Mesothelial cell of epicardium (in vitro differentiated cells): ENCODE data around the gene CMTM2. TPM values are rescaled to one million over a fixed set of nuclear protein-coding genes. Genes with fewer than 3 reads are reported as not detected.
"Not testable (repeated sequence)": the region's sequence is repeated elsewhere in the genome, so short reads cannot be mapped to it uniquely, and the experiment has no call there.

Experiments used
- DNase-seq, 2 experiments: peaks; one replicate each; pipeline ENCODE4 v3.0.0; 2021; ENCODE audit warnings: low spot score in 2 of 2; ENCODE audit not compliant: unreplicated experiment in 2 of 2
- H3K27ac Mint-ChIP-seq: 2 replicates; pipeline ENCODE4 v1.8.0; 2021; ENCODE audit warnings: mixed read lengths
- H3K27me3 Mint-ChIP-seq: 2 replicates; pipeline ENCODE4 v1.8.0; 2021; ENCODE audit warnings: low read depth, mixed read lengths
- H3K36me3 Mint-ChIP-seq: 2 replicates; pipeline ENCODE4 v1.8.0; 2021; ENCODE audit warnings: mixed read lengths
- H3K4me1 Mint-ChIP-seq: 2 replicates; pipeline ENCODE4 v1.8.0; 2021; ENCODE audit warnings: mixed read lengths
- H3K4me3 Mint-ChIP-seq: 2 replicates; pipeline ENCODE4 v1.8.0; 2021; ENCODE audit warnings: mild to moderate bottlenecking, moderate library complexity, mixed read lengths
- H3K9me3 Mint-ChIP-seq: 2 replicates; pipeline ENCODE4 v1.8.0; 2021; ENCODE audit warnings: mixed read lengths
- total RNA-seq: library from RNA; stranded (reverse); gene quantifications from 3 replicates; pipeline ENCODE4 v1.2.1, GENCODE V29; 2021
- TF ChIP-seq, protein P1 (sequence below): fragments of 200-600 bp; sonication (generic); IDR thresholded peaks from one replicate; pipeline ENCODE4 v1.5.0; 2021; ENCODE audit warnings: antibody characterized with exemption; ENCODE audit not compliant: unreplicated experiment

CMTM2 gene
- total RNA-seq, 1 donor from 2014 or later: 0.51 TPM

DNA sequence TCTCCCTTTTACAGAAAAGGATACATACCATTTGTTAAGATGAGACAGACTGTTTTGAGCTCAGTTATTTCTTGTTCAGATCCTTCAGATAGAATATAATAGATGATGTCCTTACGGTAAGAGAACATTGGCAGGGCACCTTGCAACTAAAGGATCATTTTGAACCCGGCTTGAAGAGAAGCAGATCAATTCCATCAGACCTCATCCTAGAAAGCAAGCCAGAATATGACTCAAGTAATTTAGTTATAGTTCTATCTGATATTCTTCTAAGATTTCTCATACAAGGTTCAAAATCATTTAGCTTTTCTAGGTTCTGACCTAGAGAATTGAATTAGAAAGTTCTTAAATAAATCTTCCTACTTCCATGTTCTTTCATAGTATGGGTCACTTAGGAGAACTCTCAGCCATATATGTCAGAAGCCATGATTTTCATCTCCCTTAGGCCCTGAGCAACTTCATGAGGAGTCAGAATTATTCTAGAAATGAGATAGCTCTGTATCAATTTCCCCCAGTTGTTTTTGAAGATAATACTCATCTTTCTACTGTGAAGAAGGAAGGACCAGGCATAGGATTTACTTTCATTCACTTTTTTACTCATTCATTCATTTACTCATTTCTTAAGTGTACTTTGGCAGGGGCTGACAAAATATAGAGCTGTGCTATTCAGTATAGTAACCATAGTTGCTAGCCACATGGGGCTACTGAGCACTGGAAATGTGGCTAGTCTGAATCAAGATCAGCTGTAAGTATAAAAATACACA is 15.5 kb upstream of the CMTM2 start:
- TF ChIP-seq, protein P1, sequence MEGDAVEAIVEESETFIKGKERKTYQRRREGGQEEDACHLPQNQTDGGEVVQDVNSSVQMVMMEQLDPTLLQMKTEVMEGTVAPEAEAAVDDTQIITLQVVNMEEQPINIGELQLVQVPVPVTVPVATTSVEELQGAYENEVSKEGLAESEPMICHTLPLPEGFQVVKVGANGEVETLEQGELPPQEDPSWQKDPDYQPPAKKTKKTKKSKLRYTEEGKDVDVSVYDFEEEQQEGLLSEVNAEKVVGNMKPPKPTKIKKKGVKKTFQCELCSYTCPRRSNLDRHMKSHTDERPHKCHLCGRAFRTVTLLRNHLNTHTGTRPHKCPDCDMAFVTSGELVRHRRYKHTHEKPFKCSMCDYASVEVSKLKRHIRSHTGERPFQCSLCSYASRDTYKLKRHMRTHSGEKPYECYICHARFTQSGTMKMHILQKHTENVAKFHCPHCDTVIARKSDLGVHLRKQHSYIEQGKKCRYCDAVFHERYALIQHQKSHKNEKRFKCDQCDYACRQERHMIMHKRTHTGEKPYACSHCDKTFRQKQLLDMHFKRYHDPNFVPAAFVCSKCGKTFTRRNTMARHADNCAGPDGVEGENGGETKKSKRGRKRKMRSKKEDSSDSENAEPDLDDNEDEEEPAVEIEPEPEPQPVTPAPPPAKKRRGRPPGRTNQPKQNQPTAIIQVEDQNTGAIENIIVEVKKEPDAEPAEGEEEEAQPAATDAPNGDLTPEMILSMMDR: no peak
- Mint-ChIP-seq H3K27me3 (no peaks in the 10 kb centered on the region), H3K4me3 (no peak overlapping the region)

GRCh38 chr16:66566051-66566901 is 13.0 kb upstream of the CMTM2 start, which contains the start of gene CMTM1:
Gene CMTM1, plus strand, starts transcription at chr16:66566439. Its CDS starts 75 bp downstream, at chr16:66566514.
- H3K27ac Mint-ChIP-seq: no peak within 1 kb of the TSS
- DNase-seq: no peak
- peaks cover 4% of the 10 kb centered on the region for H3K4me1 Mint-ChIP-seq
- no peak within 1 kb of the TSS for H3K4me3 Mint-ChIP-seq
- TF ChIP-seq, protein P1: no peak
- H3K27me3 Mint-ChIP-seq: no peaks in the 10 kb centered on the region
- no peaks in the 10 kb centered on the region for H3K9me3 Mint-ChIP-seq
- peaks cover 22% of the 10 kb centered on the region for H3K36me3 Mint-ChIP-seq

More for the DNA sequence above, 15.5 kb upstream of the CMTM2 start:
- peaks cover 29% of the 10 kb centered on the region for H3K36me3 Mint-ChIP-seq
- peaks cover 4% of the 10 kb centered on the region for H3K4me1 Mint-ChIP-seq
- no peak for DNase-seq
- H3K9me3 Mint-ChIP-seq: no peaks in the 10 kb centered on the region
- no peak overlapping the region for H3K27ac Mint-ChIP-seq

GRCh38 chr16:66567270-66567669 is 12.0 kb upstream of the CMTM2 start:
- DNase-seq, H3K4me1 Mint-ChIP-seq, H3K27me3 Mint-ChIP-seq, H3K4me3 Mint-ChIP-seq, H3K9me3 Mint-ChIP-seq, H3K27ac Mint-ChIP-seq: not testable (repeated sequence)
- peaks cover 17% of the 10 kb centered on the region for H3K36me3 Mint-ChIP-seq

DNA sequence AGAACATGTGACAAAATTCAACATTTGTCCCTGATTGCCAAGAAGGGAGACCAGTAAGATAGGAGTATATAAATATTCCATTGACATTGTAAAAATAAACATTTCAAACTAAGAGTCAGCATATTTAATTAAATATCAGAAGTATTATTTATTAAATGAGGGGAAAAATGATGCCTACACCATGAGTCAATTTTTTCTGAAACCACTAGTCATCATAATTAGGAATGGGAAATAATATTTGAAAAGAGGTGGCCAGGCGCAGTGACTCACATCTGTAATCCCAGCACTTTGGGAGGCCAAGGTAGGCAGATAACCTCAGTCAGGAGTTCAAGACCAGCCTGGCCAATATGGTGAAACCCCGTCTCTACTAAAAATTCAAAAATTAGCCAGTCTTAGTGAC is 10.9 kb upstream of the CMTM2 start:
- no peaks in the 10 kb centered on the region for H3K4me1 Mint-ChIP-seq
- H3K9me3 Mint-ChIP-seq: no peaks in the 10 kb centered on the region
- H3K27ac Mint-ChIP-seq: no peak overlapping the region
- TF ChIP-seq, protein P1: no peak
- peaks cover 14% of the 10 kb centered on the region for H3K36me3 Mint-ChIP-seq
- no peak overlapping the region for H3K4me3 Mint-ChIP-seq
- H3K27me3 Mint-ChIP-seq: no peaks in the 10 kb centered on the region
- DNase-seq: no peak

- no peaks in the 10 kb centered on the region for H3K9me3 Mint-ChIP-seq
- no peak overlapping the region for H3K27ac Mint-ChIP-seq
- no peak overlapping the region for H3K4me3 Mint-ChIP-seq
- H3K27me3 Mint-ChIP-seq: no peaks in the 10 kb centered on the region
- no peak for DNase-seq
- H3K36me3 Mint-ChIP-seq: peaks cover 11% of the 10 kb centered on the region
- peaks cover 3% of the 10 kb centered on the region for H3K4me1 Mint-ChIP-seq
- TF ChIP-seq, protein P1: no peak
Measured at GRCh38 chr16:66569131-66569530, 10.1 kb upstream of the CMTM2 start.
